Activated naive CD8-positive, alpha-beta T cell treated with anti-CD3 and anti-CD28 coated beads, Interleukin-2, amount 50 U/mL, for 24 hours (primary cell): ENCODE data around the gene C6orf47.

Source experiments
- ATAC-seq: fragments of 150-1000 bp; cut with Tn5 transposase; one replicate; pipeline ENCODE4 v1.10.0; 2021
- DNase-seq: peaks from one replicate; pipeline ENCODE4 v3.0.0; 2021
- H3K27ac Mint-ChIP-seq: one replicate; pipeline ENCODE4 v1.8.0; 2021; ENCODE audit warnings: mild to moderate bottlenecking, mixed read lengths
- H3K27me3 Mint-ChIP-seq: one replicate; pipeline ENCODE4 v1.8.0; 2021; ENCODE audit warnings: mixed read lengths
- H3K36me3 Mint-ChIP-seq: one replicate; pipeline ENCODE4 v1.8.0; 2021; ENCODE audit warnings: low read depth, mixed read lengths
- H3K4me1 Mint-ChIP-seq: one replicate; pipeline ENCODE4 v1.8.0; 2021; ENCODE audit warnings: mixed read lengths
- H3K4me3 Mint-ChIP-seq: one replicate; pipeline ENCODE4 v1.8.0; 2021; ENCODE audit warnings: mild to moderate bottlenecking, moderate library complexity, mixed read lengths
- H3K9me3 Mint-ChIP-seq: one replicate; pipeline ENCODE4 v1.8.0; 2021; ENCODE audit warnings: mixed read lengths

Gene C6orf47

GRCh38 chr6:31639043-31639442 lies 21.5 kb downstream of the C6orf47 start:
- H3K4me1 Mint-ChIP-seq, result peaks cover 18% of the 10 kb centered on the region
- DNase-seq, result no peak
- no peaks in the 10 kb centered on the region for H3K9me3 Mint-ChIP-seq
- no peak overlapping the region for H3K4me3 Mint-ChIP-seq
- peak overlapping the region; percentile 86 for H3K27ac Mint-ChIP-seq
- ATAC-seq, result no peak
- H3K27me3 Mint-ChIP-seq, result no peaks in the 10 kb centered on the region
- peaks cover 47% of the 10 kb centered on the region for H3K36me3 Mint-ChIP-seq

- ATAC-seq, result no peak
- H3K36me3 Mint-ChIP-seq, result peaks cover 53% of the 10 kb centered on the region
Observed at GRCh38 chr6:31636698-31637596, 23.6 kb downstream of the C6orf47 start.

GRCh38 chr6:31634969-31635575 lies 25.5 kb downstream of the C6orf47 start:
- peaks cover 15% of the 10 kb centered on the region for H3K4me1 Mint-ChIP-seq
- no peak overlapping the region for H3K4me3 Mint-ChIP-seq
- H3K27ac Mint-ChIP-seq, result no peak overlapping the region
- peaks cover 57% of the 10 kb centered on the region for H3K36me3 Mint-ChIP-seq
- no peaks in the 10 kb centered on the region for H3K27me3 Mint-ChIP-seq
- H3K9me3 Mint-ChIP-seq, result no peaks in the 10 kb centered on the region
- DNase-seq (no peak), ATAC-seq (no peak)

More at GRCh38 chr6:31636698-31637596, 23.6 kb downstream of the C6orf47 start:
- H3K27me3 Mint-ChIP-seq, result no peaks in the 10 kb centered on the region
- no peaks in the 10 kb centered on the region for H3K9me3 Mint-ChIP-seq
- peaks cover 18% of the 10 kb centered on the region for H3K4me1 Mint-ChIP-seq
- DNase-seq, result no peak
- no peak overlapping the region for H3K4me3 Mint-ChIP-seq
- no peak overlapping the region for H3K27ac Mint-ChIP-seq

GRCh38 chr6:31634131-31634530 lies 26.4 kb downstream of the C6orf47 start:
- peaks cover 7% of the 10 kb centered on the region for H3K4me1 Mint-ChIP-seq
- H3K9me3 Mint-ChIP-seq, result no peaks in the 10 kb centered on the region
- ATAC-seq (no peak), DNase-seq (no peak)
- H3K36me3 Mint-ChIP-seq, result peaks cover 55% of the 10 kb centered on the region
- H3K27ac Mint-ChIP-seq, result peak overlapping the region; percentile 24
- H3K4me3 Mint-ChIP-seq, result no peak overlapping the region
- no peaks in the 10 kb centered on the region for H3K27me3 Mint-ChIP-seq

GRCh38 chr6:31633447-31633846 lies 27.1 kb downstream of the C6orf47 start:
- H3K4me1 Mint-ChIP-seq, result peaks cover 2% of the 10 kb centered on the region
- H3K36me3 Mint-ChIP-seq, result peaks cover 58% of the 10 kb centered on the region
- peak overlapping the region; percentile 31 for H3K27ac Mint-ChIP-seq
- DNase-seq (no peak), ATAC-seq (no peak)
- no peaks in the 10 kb centered on the region for H3K9me3 Mint-ChIP-seq
- no peak overlapping the region for H3K4me3 Mint-ChIP-seq
- no peaks in the 10 kb centered on the region for H3K27me3 Mint-ChIP-seq

- no peaks in the 10 kb centered on the region for H3K9me3 Mint-ChIP-seq
- H3K36me3 Mint-ChIP-seq, result peaks cover 63% of the 10 kb centered on the region
- no peak overlapping the region for H3K4me3 Mint-ChIP-seq
- DNase-seq, result no peak
- H3K27ac Mint-ChIP-seq, result no peak overlapping the region
- no peaks in the 10 kb centered on the region for H3K27me3 Mint-ChIP-seq
- ATAC-seq, result no peak
- peaks cover 2% of the 10 kb centered on the region for H3K4me1 Mint-ChIP-seq
Observed at GRCh38 chr6:31632279-31632946, 28.2 kb downstream of the C6orf47 start.

- no peak for ATAC-seq
- Mint-ChIP-seq H3K36me3 (peaks cover 63% of the 10 kb centered on the region), H3K4me3 (no peak overlapping the region)
Observed at GRCh38 chr6:31631681-31632278, 28.8 kb downstream of the C6orf47 start.

GRCh38 chr6:31631209-31631608 lies 29.4 kb downstream of the C6orf47 start:
- Mint-ChIP-seq H3K27ac (no peak overlapping the region), H3K4me1 (peaks cover 3% of the 10 kb centered on the region), H3K4me3 (no peak overlapping the region), H3K27me3 (no peaks in the 10 kb centered on the region), H3K36me3 (peaks cover 63% of the 10 kb centered on the region), H3K9me3 (no peaks in the 10 kb centered on the region)
- no peak for ATAC-seq
- DNase-seq, result no peak

More at GRCh38 chr6:31631681-31632278, 28.8 kb downstream of the C6orf47 start:
- no peak overlapping the region for H3K27ac Mint-ChIP-seq
- H3K9me3 Mint-ChIP-seq, result no peaks in the 10 kb centered on the region
- peaks cover 2% of the 10 kb centered on the region for H3K4me1 Mint-ChIP-seq
- no peaks in the 10 kb centered on the region for H3K27me3 Mint-ChIP-seq
- no peak for DNase-seq

GRCh38 chr6:31630177-31630934 lies 30.2 kb downstream of the C6orf47 start:
- H3K27ac Mint-ChIP-seq, result no peak overlapping the region
- peaks cover 68% of the 10 kb centered on the region for H3K36me3 Mint-ChIP-seq
- no peak for DNase-seq
- H3K27me3 Mint-ChIP-seq, result no peaks in the 10 kb centered on the region
- H3K4me1 Mint-ChIP-seq, result peaks cover 3% of the 10 kb centered on the region
- no peak overlapping the region for H3K4me3 Mint-ChIP-seq
- no peaks in the 10 kb centered on the region for H3K9me3 Mint-ChIP-seq
- ATAC-seq, result no peak

- Mint-ChIP-seq H3K4me1 (peaks cover 3% of the 10 kb centered on the region), H3K27me3 (no peaks in the 10 kb centered on the region), H3K27ac (peak overlapping the region; percentile 59), H3K36me3 (peaks cover 68% of the 10 kb centered on the region), H3K9me3 (no peaks in the 10 kb centered on the region), H3K4me3 (no peak overlapping the region)
- DNase-seq (no peak), ATAC-seq (no peak)
Observed at GRCh38 chr6:31629014-31629413, 31.6 kb downstream of the C6orf47 start.

GRCh38 chr6:31627690-31628287 lies 32.8 kb downstream of the C6orf47 start:
- DNase-seq, result no peak
- H3K9me3 Mint-ChIP-seq, result no peaks in the 10 kb centered on the region
- no peak overlapping the region for H3K27ac Mint-ChIP-seq
- H3K4me3 Mint-ChIP-seq, result no peak overlapping the region
- no peaks in the 10 kb centered on the region for H3K27me3 Mint-ChIP-seq
- no peak for ATAC-seq
- H3K36me3 Mint-ChIP-seq, result peaks cover 73% of the 10 kb centered on the region
- peaks cover 11% of the 10 kb centered on the region for H3K4me1 Mint-ChIP-seq

GRCh38 chr6:31626952-31627351 lies 33.6 kb downstream of the C6orf47 start:
- ATAC-seq, result no peak
- Mint-ChIP-seq H3K27me3 (no peaks in the 10 kb centered on the region), H3K36me3 (peaks cover 79% of the 10 kb centered on the region), H3K4me3 (no peak overlapping the region), H3K27ac (no peak overlapping the region), H3K9me3 (no peaks in the 10 kb centered on the region), H3K4me1 (peaks cover 19% of the 10 kb centered on the region)
- DNase-seq, result no peak

GRCh38 chr6:31624070-31624469 lies 36.5 kb downstream of the C6orf47 start:
- H3K36me3 Mint-ChIP-seq, result peaks cover 80% of the 10 kb centered on the region
- H3K27me3 Mint-ChIP-seq, result no peaks in the 10 kb centered on the region
- peak overlapping the region; percentile 33 for H3K27ac Mint-ChIP-seq
- no peak for ATAC-seq
- no peak for DNase-seq
- no peaks in the 10 kb centered on the region for H3K9me3 Mint-ChIP-seq
- H3K4me1 Mint-ChIP-seq, result peaks cover 33% of the 10 kb centered on the region
- H3K4me3 Mint-ChIP-seq, result no peak overlapping the region
